GM23338 (cell line): ENCODE results near the gene TECR. TPM values are rescaled to one million over a fixed set of nuclear protein-coding genes. Genes with fewer than 3 reads are reported as not detected.

ENCODE experiments used
- ATAC-seq: fragments of 200-7000 bp; cut with Tn5 transposase; 3 replicates; pipeline ENCODE4 v1.9.1; 2020
- DNase-seq: peaks from one replicate; pipeline ENCODE4 v3.0.0-alpha.2; 2015; ENCODE audit warnings: low spot score
- H2AFZ ChIP-seq: fragments of 200-600 bp; sonication (generic); 2 replicates; pipeline ENCODE4 v1.8.0; 2016; ENCODE audit warnings: antibody characterized with exemption, mild to moderate bottlenecking, moderate library complexity
- H3F3A ChIP-seq: fragments of 200-600 bp; sonication (generic); replicated peaks from 2 replicates; pipeline ENCODE4 v1.8.0; 2017; ENCODE audit warnings: antibody characterized with exemption, mixed run types, low read depth
- H3K27ac ChIP-seq: fragments of 200-600 bp; sonication (generic); 2 replicates; pipeline ENCODE4 v1.6.1; 2016; ENCODE audit warnings: low read depth
- H3K27me3 ChIP-seq: fragments of 200-600 bp; sonication (generic); 2 replicates; pipeline ENCODE4 v1.8.0; 2016; ENCODE audit warnings: mild to moderate bottlenecking, mixed run types, moderate library complexity; ENCODE audit not compliant: insufficient read depth
- H3K36me3 ChIP-seq: fragments of 200-600 bp; sonication (generic); 2 replicates; pipeline ENCODE4 v1.8.0; 2016; ENCODE audit warnings: mild to moderate bottlenecking; ENCODE audit not compliant: insufficient read depth
- H3K4me1 ChIP-seq: fragments of 200-600 bp; sonication (generic); 2 replicates; pipeline ENCODE4 v1.8.0; 2016; ENCODE audit warnings: mild to moderate bottlenecking, moderate library complexity; ENCODE audit not compliant: insufficient read depth
- H3K4me2 ChIP-seq: fragments of 200-600 bp; sonication (generic); 2 replicates; pipeline ENCODE4 v1.7.1; 2017; ENCODE audit warnings: mixed run types
- H3K4me3 ChIP-seq: fragments of 200-600 bp; sonication (generic); 2 replicates; pipeline ENCODE4 v1.6.1; 2016; ENCODE audit warnings: mixed run types
- H3K79me2 ChIP-seq: fragments of 200-600 bp; sonication (generic); replicated peaks from 2 replicates; pipeline ENCODE4 v1.8.0; 2017; ENCODE audit warnings: mild to moderate bottlenecking; ENCODE audit not compliant: insufficient read depth
- H3K9me2 ChIP-seq: fragments of 200-600 bp; sonication (generic); 2 replicates; pipeline ENCODE4 v1.8.0; 2017; ENCODE audit not compliant: insufficient read depth
- H4K20me1 ChIP-seq: fragments of 200-600 bp; sonication (generic); replicated peaks from 2 replicates; pipeline ENCODE4 v1.8.0; 2017; ENCODE audit warnings: mild to moderate bottlenecking; ENCODE audit not compliant: insufficient read depth
- H3K27ac Mint-ChIP-seq: 2 replicates; pipeline ENCODE4 v1.8.0; 2020; ENCODE audit warnings: inconsistent platforms, mild to moderate bottlenecking, moderate library complexity, mixed read lengths
- H3K27me3 Mint-ChIP-seq: 3 replicates; pipeline ENCODE4 v1.8.0; 2022; ENCODE audit warnings: low read depth, mild to moderate bottlenecking, moderate library complexity, mixed read lengths, inconsistent platforms; ENCODE audit not compliant: insufficient read depth, poor library complexity
- H3K36me3 Mint-ChIP-seq: 3 replicates; pipeline ENCODE4 v1.8.0; 2021; ENCODE audit warnings: low read depth, mild to moderate bottlenecking, inconsistent platforms, moderate library complexity, mixed read lengths
- H3K4me1 Mint-ChIP-seq: 3 replicates; pipeline ENCODE4 v1.8.0; 2020; ENCODE audit warnings: mild to moderate bottlenecking, inconsistent platforms, mixed read lengths
- H3K4me3 Mint-ChIP-seq: 3 replicates; pipeline ENCODE4 v1.8.0; 2021; ENCODE audit warnings: moderate library complexity, mild to moderate bottlenecking, inconsistent platforms, mixed read lengths
- H3K9me3 Mint-ChIP-seq: 3 replicates; pipeline ENCODE4 v1.8.0; 2020; ENCODE audit warnings: moderate library complexity, mild to moderate bottlenecking, inconsistent platforms, mixed read lengths
- CREB1 ChIP-seq: fragments of 250-450 bp; sonication (Bioruptor Pico); IDR thresholded peaks from 2 replicates; pipeline ENCODE4 v1.5.0; 2020; ENCODE audit warnings: low read depth, mild to moderate bottlenecking, moderate library complexity
- CTCF ChIP-seq, 2 experiments: fragments of 200-600 bp in 1 of 2; sonication (generic) in 1 of 2; conservative IDR thresholded peaks; 2 replicates each; pipeline versions ENCODE4 v1.5.1 to v1.6.1; 2016 to 2017; ENCODE audit warnings: antibody characterized with exemption in 2 of 2, low read depth in 2 of 2, mild to moderate bottlenecking in 2 of 2, moderate library complexity in 1 of 2
- ETS1 ChIP-seq: IDR thresholded peaks from 2 replicates; pipeline ENCODE4 v1.6.1; 2016; ENCODE audit warnings: antibody characterized with exemption
- EZH2 ChIP-seq: fragments of 200-600 bp; sonication (generic); IDR thresholded peaks from one replicate; pipeline ENCODE4 v1.8.0; 2017; ENCODE audit warnings: antibody characterized with exemption, mild to moderate bottlenecking, low read depth; ENCODE audit not compliant: unreplicated experiment
- EZH2phosphoT487 ChIP-seq: fragments of 200-600 bp; sonication (generic); IDR thresholded peaks from one replicate; pipeline ENCODE4 v1.8.1; 2018; ENCODE audit warnings: antibody characterized with exemption; ENCODE audit not compliant: unreplicated experiment
- JUNB ChIP-seq: IDR thresholded peaks from one replicate; pipeline ENCODE4 v1.6.1; 2016; ENCODE audit warnings: antibody characterized with exemption; ENCODE audit not compliant: unreplicated experiment
- NANOG ChIP-seq: IDR thresholded peaks from 2 replicates; pipeline ENCODE4 v1.6.1; 2016; ENCODE audit warnings: antibody characterized with exemption, borderline replicate concordance
- POLR2AphosphoS5 ChIP-seq: IDR thresholded peaks from 2 replicates; pipeline ENCODE4 v1.6.1; 2016; ENCODE audit warnings: antibody characterized with exemption, low read depth
- REST ChIP-seq: IDR thresholded peaks from one replicate; pipeline ENCODE4 v1.6.1; 2018; ENCODE audit warnings: antibody characterized with exemption; ENCODE audit not compliant: unreplicated experiment
- STAT1 ChIP-seq: IDR thresholded peaks from one replicate; pipeline ENCODE4 v1.6.1; 2016; ENCODE audit warnings: antibody characterized with exemption; ENCODE audit not compliant: unreplicated experiment
- ZNF114 ChIP-seq: fragments of 250-450 bp; sonication (Bioruptor Pico); IDR thresholded peaks from 2 replicates; pipeline ENCODE4 v1.5.0; 2020; ENCODE audit warnings: mild to moderate bottlenecking, moderate library complexity
- ZNF331 ChIP-seq: fragments of 250-450 bp; sonication (Bioruptor Pico); IDR thresholded peaks from 2 replicates; pipeline ENCODE4 v1.5.0; 2020; ENCODE audit warnings: low read depth, mild to moderate bottlenecking, moderate library complexity
- ZNF462 ChIP-seq: fragments of 250-450 bp; sonication (Bioruptor Pico); IDR thresholded peaks from 2 replicates; pipeline ENCODE4 v1.5.0; 2020; ENCODE audit warnings: mild to moderate bottlenecking, moderate library complexity
- polyA plus RNA-seq: library from polyadenylated mRNA; unstranded; fragments of >200 nt; fragmentation: Nextera tagmentation; extraction: Ambion mirVana; gene quantifications from 2 replicates; pipeline ENCODE4 v1.2.1, GENCODE V29; 2016
- total RNA-seq: library from RNA; depleted of rRNA; stranded (reverse); fragments of >200 nt; shearing (Covaris generic); gene quantifications from 2 replicates; pipeline ENCODE4 v1.2.3, GENCODE V29; 2014

TECR gene
- total and polyA plus RNA-seq, 2 experiments from 2014 or later = 107 to 268 TPM

GRCh38 chr19:14525729-14526128 lies 3.7 kb upstream of the TECR start:
- no peak overlapping the region for H3K4me3 ChIP-seq
- H4K20me1 ChIP-seq = no peaks in the 10 kb centered on the region
- no peaks in the 10 kb centered on the region for H3K36me3 ChIP-seq
- TF ChIP-seq CREB1 (CRISPR knock-in tag) (no peak), STAT1 (no peak), EZH2phosphoT487 (no peak), REST (no peak), CTCF (conservative IDR thresholded peaks at IDR 0.05; ENCODE audit: low read depth in 2 of 2) (no peak), ZNF331 (CRISPR knock-in tag) (no peak), ZNF462 (no peak), NANOG (no peak), ETS1 (no peak), JUNB (no peak), POLR2AphosphoS5 (no peak), EZH2 (no peak), ZNF114 (CRISPR knock-in tag) (no peak)
- peaks cover 8% of the 10 kb centered on the region for H3K4me1 Mint-ChIP-seq
- peaks cover 7% of the 10 kb centered on the region; the same call in 1 of the 2 replicates for H3K4me1 ChIP-seq
- no peaks in the 10 kb centered on the region for H3K27me3 ChIP-seq
- H3K36me3 Mint-ChIP-seq = no peaks in the 10 kb centered on the region
- peak overlapping the region; percentile 25; the same call in 1 of the 2 replicates for H3K27ac Mint-ChIP-seq
- no peak overlapping the region; the same call in 2 of the 3 replicates for H3K4me3 Mint-ChIP-seq
- H3K4me2 ChIP-seq = no peak overlapping the region
- DNase-seq (no peak), ATAC-seq (no peak)
- 0 out of 2 replicates have a peak, but pooled peaks cover 4% of the 10 kb centered on the region for H3F3A ChIP-seq
- peak overlapping the region; percentile 80 for H2AFZ ChIP-seq
- no peak overlapping the region for H3K27ac ChIP-seq
- H3K79me2 ChIP-seq = peaks cover 10% of the 10 kb centered on the region
- H3K9me2 ChIP-seq = no peaks in the 10 kb centered on the region
- peaks cover 20% of the 10 kb centered on the region for H3K27me3 Mint-ChIP-seq
- H3K9me3 Mint-ChIP-seq = no peaks in the 10 kb centered on the region
